Measurements from ENCODE around the gene LTF. TPM values are rescaled to one million over a fixed set of nuclear protein-coding genes. Genes with fewer than 3 reads are reported as not detected.

Gene LTF
- total and polyA plus RNA-seq, 2 donors (not counting 1 experiment from before 2014, with no cell fraction given), result 0.22 TPM; not detected in 1

- TF ChIP-seq EZH2 (IDR thresholded peaks at IDR 0.05; ENCODE audit: borderline replicate concordance, insufficient read depth, low read depth, low read length, poor library complexity, severe bottlenecking) (no peak), CTCF (IDR thresholded peaks at IDR 0.05) (no peak)
- ChIA-PET POLR2A (no interaction called here), CTCF (no interaction called here)
- no peaks in the 10 kb centered on the region for H3K27me3 ChIP-seq (replicated peaks in 1 of 4; ENCODE audit: control extremely low read depth in 1 of 4, control insufficient read depth in 3 of 4, insufficient read depth in 4 of 4, low read length in 3 of 4)
- DNase-seq, result no peak
- peaks cover 3% of the 10 kb centered on the region for H3K9me3 Mint-ChIP-seq (ENCODE audit: insufficient read depth)
- H4K20me1 ChIP-seq (ENCODE audit: control insufficient read depth, insufficient read depth, low read length, poor library complexity, severe bottlenecking), result no peaks in the 10 kb centered on the region
- no peak overlapping the region for H2AFZ ChIP-seq (ENCODE audit: insufficient read depth, low read depth, low read length, poor library complexity, severe bottlenecking)
- no peak overlapping the region for H3K9ac ChIP-seq (ENCODE audit: low read length)
- H3K9me3 ChIP-seq (ENCODE audit: control extremely low read depth in 1 of 3, control insufficient read depth in 2 of 3, insufficient read depth in 1 of 3, low read length in 2 of 3), result peaks cover 0 to 2% (median 0%) of the 10 kb centered on the region in 3 donors
- peaks cover 14 to 19% of the 10 kb centered on the region in 2 donors for H3K4me1 ChIP-seq (ENCODE audit: control insufficient read depth in 2 of 2, insufficient read depth in 2 of 2, low read length in 2 of 2)
- WGBS (ENCODE audit: insufficient coverage), result no CpG with 5 or more reads among the region's 2 CpGs
- H3K27ac Mint-ChIP-seq, result no peak overlapping the region
- no peak overlapping the region for H3K4me2 ChIP-seq (replicated peaks; ENCODE audit: low read depth, low read length, poor library complexity, severe bottlenecking)
- H3K27ac ChIP-seq (ENCODE audit: low read length in 2 of 2), result no peak overlapping the region
- H3K36me3 ChIP-seq (replicated peaks in 1 of 2; ENCODE audit: control extremely low read depth in 1 of 2, control insufficient read depth in 1 of 2, extremely low read depth in 1 of 2, insufficient read depth in 2 of 2, low read length in 1 of 2), result no peaks in the 10 kb centered on the region
- no peak overlapping the region for H3K4me3 ChIP-seq (ENCODE audit: control extremely low read depth in 1 of 5, extremely low read depth in 1 of 5, insufficient read depth in 1 of 5, low read depth in 2 of 5, low read length in 4 of 5)
- ATAC-seq (ENCODE audit: low read depth), result no peak
- intact Hi-C loops (cut with micrococcal nuclease), result no loop called here
- peaks cover 18% of the 10 kb centered on the region for H3K4me1 Mint-ChIP-seq
- H3K27me3 Mint-ChIP-seq, result no peaks in the 10 kb centered on the region
- H3K4me3 Mint-ChIP-seq, result no peak overlapping the region
- no peaks in the 10 kb centered on the region for H3K79me2 ChIP-seq (ENCODE audit: control insufficient read depth, insufficient read depth, low read length)
Observed at GRCh38 chr3:46401579-46401978, 63.1 kb downstream of the LTF start.

- Histone ChIP-seq H3K79me2 (ENCODE audit: control insufficient read depth, insufficient read depth, low read length) (no peaks in the 10 kb centered on the region), H3K4me1 (ENCODE audit: control insufficient read depth in 2 of 2, insufficient read depth in 2 of 2, low read length in 2 of 2) (peaks cover 14 to 19% of the 10 kb centered on the region in 2 donors), H3K9ac (ENCODE audit: low read length) (no peak overlapping the region), H4K20me1 (ENCODE audit: control insufficient read depth, insufficient read depth, low read length, poor library complexity, severe bottlenecking) (no peaks in the 10 kb centered on the region), H3K27me3 (replicated peaks in 1 of 4; ENCODE audit: control extremely low read depth in 1 of 4, control insufficient read depth in 3 of 4, insufficient read depth in 4 of 4, low read length in 3 of 4) (no peaks in the 10 kb centered on the region), H2AFZ (ENCODE audit: insufficient read depth, low read depth, low read length, poor library complexity, severe bottlenecking) (no peak overlapping the region), H3K4me2 (replicated peaks; ENCODE audit: low read depth, low read length, poor library complexity, severe bottlenecking) (no peak overlapping the region), H3K9me3 (ENCODE audit: control extremely low read depth in 1 of 3, control insufficient read depth in 2 of 3, insufficient read depth in 1 of 3, low read length in 2 of 3) (no peaks in the 10 kb centered on the region), H3K4me3 (ENCODE audit: control extremely low read depth in 1 of 5, extremely low read depth in 1 of 5, insufficient read depth in 1 of 5, low read depth in 2 of 5, low read length in 4 of 5) (no peak overlapping the region), H3K36me3 (replicated peaks in 1 of 2; ENCODE audit: control extremely low read depth in 1 of 2, control insufficient read depth in 1 of 2, extremely low read depth in 1 of 2, insufficient read depth in 2 of 2, low read length in 1 of 2) (no peaks in the 10 kb centered on the region), H3K27ac (ENCODE audit: low read length in 2 of 2) (no peak overlapping the region)
- Mint-ChIP-seq H3K9me3 (ENCODE audit: insufficient read depth) (peaks cover 3% of the 10 kb centered on the region), H3K27me3 (no peaks in the 10 kb centered on the region), H3K4me3 (no peak overlapping the region), H3K27ac (no peak overlapping the region), H3K4me1 (peaks cover 19% of the 10 kb centered on the region)
- ATAC-seq (ENCODE audit: low read depth) (no peak), DNase-seq (no peak)
- POLR2A ChIA-PET, result no interaction called here
- no peak for TF ChIP-seq EZH2 (IDR thresholded peaks at IDR 0.05; ENCODE audit: borderline replicate concordance, insufficient read depth, low read depth, low read length, poor library complexity, severe bottlenecking)
- no peak for TF ChIP-seq CTCF (IDR thresholded peaks at IDR 0.05)
- CTCF ChIA-PET, result no interaction called here
- intact Hi-C loops (cut with micrococcal nuclease), result no loop called here
- 98% methylated on average over 5 of the region's 5 CpGs for WGBS (ENCODE audit: insufficient coverage)
Observed at GRCh38 chr3:46400846-46401245, 63.9 kb downstream of the LTF start.
